CD14-positive monocyte (primary cell): ENCODE data around the gene HOXC9. TPM values are rescaled to one million over a fixed set of nuclear protein-coding genes. Genes with fewer than 3 reads are reported as not detected.

Experiments used
- DNase-seq, 3 donors: peaks; one replicate each; pipeline ENCODE4 v3.0.0-alpha.2; 2011 to 2022
- H2AFZ ChIP-seq: 2 replicates; pipeline ENCODE4 v1.6.0; 2012; ENCODE audit warnings: mild to moderate bottlenecking, low read depth, low read length, inconsistent platforms; ENCODE audit not compliant: insufficient read depth, poor library complexity, severe bottlenecking
- H3K27ac ChIP-seq, 2 donors: 1 replicate in 1 of 2; 2 replicates in 1 of 2; pipeline ENCODE4 v1.5.1; 2012 to 2013; ENCODE audit warnings: low read length in 2 of 2, control low read depth in 1 of 2, inconsistent platforms in 1 of 2, low read depth in 1 of 2, mild to moderate bottlenecking in 1 of 2
- H3K27me3 ChIP-seq, 2 donors: one replicate each; pipeline versions ENCODE4 v1.6.0 to v1.6.1; 2011 to 2013; ENCODE audit warnings: low read length in 2 of 2; ENCODE audit not compliant: control insufficient read depth in 2 of 2, insufficient read depth in 2 of 2
- H3K36me3 ChIP-seq, 2 donors: replicated peaks in 1 of 2; 1 replicate in 1 of 2; 2 replicates in 1 of 2; pipeline versions ENCODE4 v1.5.1 to v1.6.1; 2012 to 2013; ENCODE audit warnings: low read length in 2 of 2, control low read depth in 1 of 2, inconsistent platforms in 1 of 2, mild to moderate bottlenecking in 1 of 2; ENCODE audit not compliant: insufficient read depth in 2 of 2, control insufficient read depth in 1 of 2
- H3K4me1 ChIP-seq, 2 donors: 1 replicate in 1 of 2; 2 replicates in 1 of 2; pipeline versions ENCODE4 v1.5.1 to v1.6.1; 2012 to 2013; ENCODE audit warnings: low read length in 2 of 2, control low read depth in 1 of 2, inconsistent platforms in 1 of 2, mild to moderate bottlenecking in 1 of 2, moderate library complexity in 1 of 2; ENCODE audit not compliant: insufficient read depth in 2 of 2, control insufficient read depth in 1 of 2
- H3K4me2 ChIP-seq: replicated peaks from 2 replicates; pipeline ENCODE3; 2012; ENCODE audit warnings: low read length, moderate library complexity, mild to moderate bottlenecking; ENCODE audit not compliant: poor library complexity, severe bottlenecking; ENCODE audit errors: extremely low read depth
- H3K4me3 ChIP-seq, 3 experiments: fragments of 200-600 bp in 1 of 3; sonication (generic) in 1 of 3; replicated peaks in 1 of 3; 1 replicate in 2 of 3; 2 replicates in 1 of 3; pipeline ENCODE4 v1.5.1; 2011 to 2013; ENCODE audit warnings: low read length in 3 of 3, mild to moderate bottlenecking in 3 of 3, control low read depth in 2 of 3, low read depth in 2 of 3, inconsistent platforms in 1 of 3, moderate library complexity in 1 of 3
- H3K79me2 ChIP-seq: 2 replicates; pipeline ENCODE4 v1.6.0; 2012; ENCODE audit warnings: mild to moderate bottlenecking, control low read depth, inconsistent platforms, low read length, moderate library complexity; ENCODE audit not compliant: insufficient read depth
- H3K9ac ChIP-seq: 2 replicates; pipeline ENCODE4 v1.6.0; 2017; ENCODE audit warnings: low read length, mild to moderate bottlenecking; ENCODE audit not compliant: insufficient read depth, poor library complexity, severe bottlenecking
- H3K9me3 ChIP-seq, 2 donors: replicated peaks in 1 of 2; 1 replicate in 1 of 2; 2 replicates in 1 of 2; pipeline versions ENCODE4 v1.5.1 to v1.6.1; 2012 to 2013; ENCODE audit warnings: low read length in 2 of 2, control low read depth in 1 of 2; ENCODE audit not compliant: control insufficient read depth in 1 of 2, insufficient read depth in 1 of 2
- H4K20me1 ChIP-seq: 2 replicates; pipeline ENCODE4 v1.6.0; 2012; ENCODE audit warnings: mild to moderate bottlenecking, low read length, control low read depth, moderate library complexity; ENCODE audit not compliant: insufficient read depth
- H3K27ac Mint-ChIP-seq, 7 donors: one replicate each; pipeline ENCODE4 v1.8.0; 2020; ENCODE audit warnings: mild to moderate bottlenecking in 7 of 7, mixed read lengths in 7 of 7, moderate library complexity in 6 of 7, inconsistent platforms in 2 of 7
- H3K27me3 Mint-ChIP-seq, 3 donors: one replicate each; pipeline ENCODE4 v1.8.0; 2021 to 2022; ENCODE audit warnings: low read depth in 3 of 3, mild to moderate bottlenecking in 3 of 3, mixed read lengths in 3 of 3, moderate library complexity in 3 of 3, inconsistent platforms in 1 of 3
- H3K36me3 Mint-ChIP-seq, 2 donors: one replicate each; pipeline ENCODE4 v1.8.0; 2020; ENCODE audit warnings: mixed read lengths in 2 of 2, inconsistent platforms in 1 of 2, mild to moderate bottlenecking in 1 of 2
- H3K4me1 Mint-ChIP-seq: one replicate; pipeline ENCODE4 v1.8.0; 2020; ENCODE audit warnings: mild to moderate bottlenecking, mixed read lengths
- H3K4me3 Mint-ChIP-seq, 2 donors: one replicate each; pipeline ENCODE4 v1.8.0; 2020; ENCODE audit warnings: mild to moderate bottlenecking in 2 of 2, mixed read lengths in 2 of 2, moderate library complexity in 1 of 2
- H3K9me3 Mint-ChIP-seq, 7 donors: one replicate each; pipeline ENCODE4 v1.8.0; 2020 to 2022; ENCODE audit warnings: mixed read lengths in 7 of 7, mild to moderate bottlenecking in 6 of 7, moderate library complexity in 6 of 7, inconsistent platforms in 2 of 7
- WGBS: methylation state at CpG from one replicate; pipeline ENCODE4 v1.1.5; 2013; ENCODE audit warnings: missing lambda C conversion rate; ENCODE audit not compliant: insufficient coverage; 5-methylcytosine and 5-hydroxymethylcytosine counted together
- intact Hi-C, 2 donors: fragments of 100-400 bp; cut with micrococcal nuclease; formaldehyde crosslinking; loops; one replicate each; pipeline versions ENCODE4 v1.15.0 to v1.15.1; 2023
- polyA plus RNA-seq, 3 donors: library from polyadenylated mRNA; depleted of rRNA in 1 of 3; unstranded in 2 of 3; stranded (reverse) in 1 of 3; fragments of 300-500 nt in 2 of 3; fragments of >200 nt in 1 of 3; fragmentation: Illumina TruSeq in 2 of 3; gene quantifications; 1 replicate in 2 of 3; 2 replicates in 1 of 3; pipeline ENCODE4 v1.2.3, GENCODE V29; 2012 to 2021
- TF ChIP-seq, protein P1 (sequence below): fragments of 200-600 bp; IDR thresholded peaks from one replicate; pipeline ENCODE4 v1.8.0; 2022; ENCODE audit warnings: antibody characterized with exemption, mild to moderate bottlenecking

HOXC9 gene
- polyA plus RNA-seq, 3 donors: not detected

DNA sequence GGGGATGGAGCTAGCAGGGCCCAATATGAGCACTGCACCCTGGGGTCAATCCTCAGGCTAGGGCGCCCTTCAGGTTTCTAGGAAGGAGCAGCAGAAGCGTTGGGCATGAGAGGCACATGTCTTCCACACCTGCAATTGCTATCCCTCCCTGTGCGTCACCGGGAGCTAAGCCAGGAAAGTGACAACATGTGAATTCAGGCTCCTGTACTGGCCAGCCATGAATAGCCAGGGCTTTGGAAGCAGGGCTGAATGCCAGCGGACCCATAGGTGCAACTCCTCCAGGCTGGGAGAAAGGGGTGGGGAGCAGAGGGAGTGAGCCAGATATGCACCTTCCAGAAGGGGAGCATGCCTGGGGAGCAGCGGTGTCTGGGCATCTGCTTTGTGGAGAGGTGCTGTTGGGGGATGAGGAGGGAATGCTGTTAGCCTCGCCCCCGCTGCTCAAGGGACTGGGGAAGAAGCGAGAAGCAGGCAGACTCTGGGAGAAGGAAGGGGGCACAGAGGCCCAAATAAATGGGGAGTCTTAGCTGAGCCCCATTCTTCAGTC is 39.0 kb downstream of the HOXC9 start:
- 76% methylated on average over 9 of the region's 9 CpGs for WGBS

DNA sequence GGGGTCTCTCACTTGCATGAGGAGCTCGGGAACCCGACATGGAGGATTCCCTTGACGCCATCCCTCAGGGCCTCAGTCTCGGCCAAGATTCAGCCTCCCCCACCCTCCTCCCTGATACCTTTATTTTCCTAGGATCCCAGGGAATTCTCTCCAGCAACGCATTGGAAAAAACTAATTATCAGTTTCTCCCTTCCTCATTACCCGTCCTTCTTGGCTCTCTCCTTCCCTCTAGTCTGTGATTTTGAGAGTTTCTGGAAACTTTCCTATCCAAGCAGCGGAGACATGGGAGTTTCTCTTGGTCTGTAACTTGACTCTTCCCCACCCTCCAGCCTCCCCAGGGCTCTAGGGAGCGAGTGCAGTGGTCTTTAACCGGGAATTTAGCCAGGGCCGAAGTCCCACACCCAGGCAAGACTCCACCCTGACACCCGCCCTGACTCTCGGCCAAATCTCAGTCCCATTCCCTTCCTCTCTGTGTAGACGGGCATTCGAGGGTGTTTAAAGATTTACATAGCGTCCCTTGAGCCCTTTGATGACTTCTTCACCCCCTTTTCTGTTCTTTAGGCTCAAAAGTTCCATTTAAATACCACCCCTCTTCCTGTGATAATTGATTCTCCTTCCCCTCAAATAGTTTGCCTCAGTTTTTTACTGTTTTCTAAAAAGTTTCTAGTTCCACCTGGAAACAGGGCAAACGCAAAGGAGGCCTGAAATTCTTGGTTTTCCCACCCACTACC is 39.6 kb downstream of the HOXC9 start:
- TF ChIP-seq, protein P1, sequence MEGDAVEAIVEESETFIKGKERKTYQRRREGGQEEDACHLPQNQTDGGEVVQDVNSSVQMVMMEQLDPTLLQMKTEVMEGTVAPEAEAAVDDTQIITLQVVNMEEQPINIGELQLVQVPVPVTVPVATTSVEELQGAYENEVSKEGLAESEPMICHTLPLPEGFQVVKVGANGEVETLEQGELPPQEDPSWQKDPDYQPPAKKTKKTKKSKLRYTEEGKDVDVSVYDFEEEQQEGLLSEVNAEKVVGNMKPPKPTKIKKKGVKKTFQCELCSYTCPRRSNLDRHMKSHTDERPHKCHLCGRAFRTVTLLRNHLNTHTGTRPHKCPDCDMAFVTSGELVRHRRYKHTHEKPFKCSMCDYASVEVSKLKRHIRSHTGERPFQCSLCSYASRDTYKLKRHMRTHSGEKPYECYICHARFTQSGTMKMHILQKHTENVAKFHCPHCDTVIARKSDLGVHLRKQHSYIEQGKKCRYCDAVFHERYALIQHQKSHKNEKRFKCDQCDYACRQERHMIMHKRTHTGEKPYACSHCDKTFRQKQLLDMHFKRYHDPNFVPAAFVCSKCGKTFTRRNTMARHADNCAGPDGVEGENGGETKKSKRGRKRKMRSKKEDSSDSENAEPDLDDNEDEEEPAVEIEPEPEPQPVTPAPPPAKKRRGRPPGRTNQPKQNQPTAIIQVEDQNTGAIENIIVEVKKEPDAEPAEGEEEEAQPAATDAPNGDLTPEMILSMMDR: no peak

More for the DNA sequence above, 39.0 kb downstream of the HOXC9 start:
- Histone ChIP-seq H3K4me2 (no peak overlapping the region), H3K79me2 (no peaks in the 10 kb centered on the region), H3K36me3 (no peaks in the 10 kb centered on the region), H2AFZ (no peak overlapping the region), H3K27ac (no peak overlapping the region), H3K9ac (no peak overlapping the region), H3K4me3 (no peak overlapping the region), H3K4me1 (no peaks in the 10 kb centered on the region), H3K9me3 (peaks cover 0 to 40% of the 10 kb centered on the region in 2 donors), H3K27me3 (peaks cover 84 to 98% of the 10 kb centered on the region in 2 donors), H4K20me1 (no peaks in the 10 kb centered on the region)
- Mint-ChIP-seq H3K9me3 (peaks cover 0 to 28% (median 7%) of the 10 kb centered on the region in 7 donors), H3K4me1 (peaks cover 2% of the 10 kb centered on the region), H3K27ac (no peak overlapping the region), H3K4me3 (peak overlapping the region in 1 of 2 donors; percentile 71), H3K36me3 (peaks cover 0 to 3% of the 10 kb centered on the region in 2 donors), H3K27me3 (peaks cover 94 to 98% (median 95%) of the 10 kb centered on the region in 3 donors)
- intact Hi-C loops: loop anchor here in 1 of 2 donors (10.0 kb wide), 1 partner anchor 64 kb away; the partner anchor contains the start of genes HOTAIR and HOXC11
- TF ChIP-seq, protein P1: no peak
- DNase-seq: no peak

More for the DNA sequence above, 39.6 kb downstream of the HOXC9 start:
- Histone ChIP-seq H3K4me3 (no peak overlapping the region), H3K79me2 (no peaks in the 10 kb centered on the region), H3K36me3 (no peaks in the 10 kb centered on the region), H3K27me3 (peaks cover 84 to 98% of the 10 kb centered on the region in 2 donors), H3K27ac (no peak overlapping the region), H4K20me1 (no peaks in the 10 kb centered on the region), H2AFZ (no peak overlapping the region), H3K9ac (no peak overlapping the region), H3K9me3 (peaks cover 0 to 42% of the 10 kb centered on the region in 2 donors), H3K4me2 (no peak overlapping the region), H3K4me1 (no peaks in the 10 kb centered on the region)
- H3K27me3 Mint-ChIP-seq: peaks cover 95 to 98% (median 96%) of the 10 kb centered on the region in 3 donors
- no peak for DNase-seq
- no peak overlapping the region for H3K27ac Mint-ChIP-seq
- H3K4me1 Mint-ChIP-seq: no peaks in the 10 kb centered on the region
- peaks cover 0 to 3% of the 10 kb centered on the region in 2 donors for H3K36me3 Mint-ChIP-seq
- peak overlapping the region in 1 of 2 donors; percentile 71 for H3K4me3 Mint-ChIP-seq
- intact Hi-C loops: loop anchor here in 1 of 2 donors (10.0 kb wide), 1 partner anchor 65 kb away; the partner anchor contains the start of genes HOTAIR and HOXC11
- peaks cover 0 to 26% (median 7%) of the 10 kb centered on the region in 7 donors for H3K9me3 Mint-ChIP-seq
- 58% methylated on average over 8 of the region's 16 CpGs for WGBS
